LNCaP clone FGC (cell line): Measurements from ENCODE around the gene FOXN3.

Experiments used
- DNase-seq: peaks from one replicate; pipeline ENCODE4 v3.0.0-alpha.2; 2011; ENCODE audit warnings: low read depth
- H3K4me3 ChIP-seq: 2 replicates; pipeline ENCODE4 v1.5.1; 2011; ENCODE audit warnings: mild to moderate bottlenecking, low read depth, low read length, control low read depth
- CTCF ChIP-seq: IDR thresholded peaks from 2 replicates; pipeline ENCODE4 v1.5.1; 2012; ENCODE audit warnings: mild to moderate bottlenecking; ENCODE audit not compliant: control insufficient read depth, insufficient read depth; ENCODE audit errors: extremely low read depth

The FOXN3 gene

GRCh38 chr14:89455412-89455811, 38.4 kb upstream of the FOXN3 start:
- no peak overlapping the region for H3K4me3 ChIP-seq
- DNase-seq, result no peak
- TF ChIP-seq CTCF, result no peak

GRCh38 chr14:89454996-89455395, 38.0 kb upstream of the FOXN3 start:
- H3K4me3 ChIP-seq, result no peak overlapping the region
- no peak for DNase-seq
- TF ChIP-seq CTCF, result no peak

- no peak for DNase-seq
- TF ChIP-seq CTCF, result no peak
- no peak overlapping the region for H3K4me3 ChIP-seq
Observed at GRCh38 chr14:89452281-89452680, 35.2 kb upstream of the FOXN3 start.

- H3K4me3 ChIP-seq, result no peak overlapping the region
- DNase-seq, result no peak
- no peak for TF ChIP-seq CTCF
Observed at GRCh38 chr14:89451229-89451628, 34.2 kb upstream of the FOXN3 start.

GRCh38 chr14:89447182-89447944, 30.3 kb upstream of the FOXN3 start:
- H3K4me3 ChIP-seq, result no peak overlapping the region
- no peak for TF ChIP-seq CTCF
- no peak for DNase-seq

GRCh38 chr14:89445273-89445973, 28.4 kb upstream of the FOXN3 start:
- TF ChIP-seq CTCF, result no peak

More at GRCh38 chr14:89445273-89445973, 28.4 kb upstream of the FOXN3 start:
- no peak overlapping the region for H3K4me3 ChIP-seq
- DNase-seq, result no peak
